NCI-H2227 (cell line): Measurements from ENCODE around the gene UACA.
"Not testable (repeated sequence)": the region's sequence is repeated elsewhere in the genome, so short reads cannot be mapped to it uniquely, and the experiment has no call there.

ENCODE experiments used
- DNase-seq: peaks from one replicate; lab custom pipeline; 2025; ENCODE audit not compliant: unreplicated experiment; lab: John Stamatoyannopoulos, UW

UACA gene, protein sequence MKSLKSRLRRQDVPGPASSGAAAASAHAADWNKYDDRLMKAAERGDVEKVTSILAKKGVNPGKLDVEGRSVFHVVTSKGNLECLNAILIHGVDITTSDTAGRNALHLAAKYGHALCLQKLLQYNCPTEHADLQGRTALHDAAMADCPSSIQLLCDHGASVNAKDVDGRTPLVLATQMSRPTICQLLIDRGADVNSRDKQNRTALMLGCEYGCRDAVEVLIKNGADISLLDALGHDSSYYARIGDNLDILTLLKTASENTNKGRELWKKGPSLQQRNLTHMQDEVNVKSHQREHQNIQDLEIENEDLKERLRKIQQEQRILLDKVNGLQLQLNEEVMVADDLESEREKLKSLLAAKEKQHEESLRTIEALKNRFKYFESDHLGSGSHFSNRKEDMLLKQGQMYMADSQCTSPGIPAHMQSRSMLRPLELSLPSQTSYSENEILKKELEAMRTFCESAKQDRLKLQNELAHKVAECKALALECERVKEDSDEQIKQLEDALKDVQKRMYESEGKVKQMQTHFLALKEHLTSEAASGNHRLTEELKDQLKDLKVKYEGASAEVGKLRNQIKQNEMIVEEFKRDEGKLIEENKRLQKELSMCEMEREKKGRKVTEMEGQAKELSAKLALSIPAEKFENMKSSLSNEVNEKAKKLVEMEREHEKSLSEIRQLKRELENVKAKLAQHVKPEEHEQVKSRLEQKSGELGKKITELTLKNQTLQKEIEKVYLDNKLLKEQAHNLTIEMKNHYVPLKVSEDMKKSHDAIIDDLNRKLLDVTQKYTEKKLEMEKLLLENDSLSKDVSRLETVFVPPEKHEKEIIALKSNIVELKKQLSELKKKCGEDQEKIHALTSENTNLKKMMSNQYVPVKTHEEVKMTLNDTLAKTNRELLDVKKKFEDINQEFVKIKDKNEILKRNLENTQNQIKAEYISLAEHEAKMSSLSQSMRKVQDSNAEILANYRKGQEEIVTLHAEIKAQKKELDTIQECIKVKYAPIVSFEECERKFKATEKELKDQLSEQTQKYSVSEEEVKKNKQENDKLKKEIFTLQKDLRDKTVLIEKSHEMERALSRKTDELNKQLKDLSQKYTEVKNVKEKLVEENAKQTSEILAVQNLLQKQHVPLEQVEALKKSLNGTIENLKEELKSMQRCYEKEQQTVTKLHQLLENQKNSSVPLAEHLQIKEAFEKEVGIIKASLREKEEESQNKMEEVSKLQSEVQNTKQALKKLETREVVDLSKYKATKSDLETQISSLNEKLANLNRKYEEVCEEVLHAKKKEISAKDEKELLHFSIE (N-terminal part only)

DNA sequence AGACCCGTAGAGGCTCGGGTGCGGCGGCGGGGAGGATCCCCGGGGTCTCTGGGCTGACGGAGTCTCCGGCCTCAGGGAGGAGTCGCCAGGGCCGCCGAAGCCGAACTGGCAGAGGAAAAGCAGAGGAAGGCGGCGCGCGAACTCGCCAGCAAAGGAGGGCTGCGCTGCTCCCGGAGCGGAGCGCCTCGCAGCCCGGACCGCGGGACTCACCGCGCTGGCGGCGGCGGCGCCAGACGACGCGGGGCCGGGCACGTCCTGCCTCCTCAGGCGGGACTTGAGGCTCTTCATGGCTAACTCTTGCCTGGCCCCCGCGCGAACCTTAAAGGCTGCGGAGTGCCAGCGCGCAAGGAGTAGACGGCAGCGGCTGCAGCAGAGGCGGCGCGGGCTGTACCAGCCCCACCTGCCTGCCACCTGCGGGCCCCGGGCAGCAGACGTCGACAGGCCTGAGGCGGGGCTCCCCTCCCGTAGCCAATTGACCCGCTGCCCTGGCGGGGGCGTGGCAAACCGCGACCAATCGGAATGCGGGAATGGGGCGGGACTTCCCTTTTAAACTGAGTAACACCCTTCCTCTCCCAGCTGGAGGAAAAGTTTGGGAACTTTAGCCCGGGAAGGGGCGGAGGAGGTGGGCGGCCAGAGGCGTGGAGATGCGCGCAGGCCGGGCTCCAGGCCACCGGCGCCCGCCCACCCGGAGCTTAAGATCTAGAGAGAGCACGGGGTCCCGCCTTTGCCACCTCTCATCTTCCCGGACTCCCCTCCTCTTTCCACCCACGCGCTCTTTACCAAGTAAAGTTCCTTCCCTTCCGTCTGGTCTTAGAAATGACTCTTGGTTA, at the start of gene UACA:
UACA (minus strand) TSS at position 439 of the 830 bp plus-strand sequence; CDS start at position 288, 151 bp downstream.
- DNase-seq, result peak; percentile 92

DNA sequence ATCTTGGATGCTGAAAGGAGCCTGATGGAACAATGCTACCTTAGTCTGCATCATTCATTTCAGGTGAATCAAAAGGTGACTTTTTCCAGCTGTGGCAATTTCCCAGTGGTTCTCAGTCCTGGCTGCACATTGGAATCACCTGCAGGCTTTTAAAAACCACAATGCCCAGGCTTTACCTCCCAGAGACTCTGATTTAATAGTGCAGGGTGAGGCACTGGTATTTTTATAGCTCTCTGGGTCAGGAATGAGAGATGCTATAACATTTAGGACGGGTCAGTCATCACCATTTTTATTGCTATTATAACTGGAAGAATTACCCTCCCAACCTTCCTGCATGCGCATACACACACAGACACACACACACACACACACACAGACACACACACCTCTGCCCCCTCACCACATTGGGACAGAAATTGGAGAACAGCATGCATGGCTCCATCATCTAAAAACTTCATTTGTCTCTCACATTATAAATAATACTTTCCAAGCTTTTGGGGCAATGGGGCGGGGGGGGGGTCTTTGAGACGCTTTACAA, 49.5 kb upstream of the UACA start:
- DNase-seq, result no peak

DNA sequence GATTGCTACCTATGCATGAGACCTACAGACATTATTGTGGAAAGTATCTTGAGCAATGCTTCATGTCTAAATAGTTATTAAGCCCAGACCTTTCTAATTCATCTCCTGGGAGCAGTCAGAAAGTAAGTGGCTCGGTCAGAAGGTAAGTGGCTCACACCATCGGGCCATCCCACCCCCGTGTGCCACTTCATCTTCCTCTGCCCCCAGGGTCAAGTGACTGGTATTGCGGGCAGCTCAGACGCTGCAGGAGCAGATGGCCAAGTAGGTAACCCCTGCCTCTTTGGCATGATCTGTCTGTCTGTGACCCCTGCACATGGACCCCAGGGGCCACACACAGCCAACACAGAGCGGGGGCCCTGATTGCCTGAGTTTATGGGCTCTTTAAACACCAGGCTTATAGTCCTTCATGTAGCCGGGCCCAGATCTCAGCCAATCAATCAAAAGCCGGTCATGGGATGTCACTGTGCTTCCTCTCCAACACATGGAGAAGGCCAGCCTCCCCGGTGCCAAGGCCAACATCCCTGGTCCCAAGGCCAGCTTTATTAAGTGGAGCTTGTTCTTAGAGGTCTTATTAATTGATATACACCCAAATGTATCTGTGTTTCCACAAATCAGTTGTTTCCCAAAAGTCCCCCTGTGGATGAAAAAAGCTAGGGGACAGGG, 47.7 kb upstream of the UACA start:
- DNase-seq, result no peak

DNA sequence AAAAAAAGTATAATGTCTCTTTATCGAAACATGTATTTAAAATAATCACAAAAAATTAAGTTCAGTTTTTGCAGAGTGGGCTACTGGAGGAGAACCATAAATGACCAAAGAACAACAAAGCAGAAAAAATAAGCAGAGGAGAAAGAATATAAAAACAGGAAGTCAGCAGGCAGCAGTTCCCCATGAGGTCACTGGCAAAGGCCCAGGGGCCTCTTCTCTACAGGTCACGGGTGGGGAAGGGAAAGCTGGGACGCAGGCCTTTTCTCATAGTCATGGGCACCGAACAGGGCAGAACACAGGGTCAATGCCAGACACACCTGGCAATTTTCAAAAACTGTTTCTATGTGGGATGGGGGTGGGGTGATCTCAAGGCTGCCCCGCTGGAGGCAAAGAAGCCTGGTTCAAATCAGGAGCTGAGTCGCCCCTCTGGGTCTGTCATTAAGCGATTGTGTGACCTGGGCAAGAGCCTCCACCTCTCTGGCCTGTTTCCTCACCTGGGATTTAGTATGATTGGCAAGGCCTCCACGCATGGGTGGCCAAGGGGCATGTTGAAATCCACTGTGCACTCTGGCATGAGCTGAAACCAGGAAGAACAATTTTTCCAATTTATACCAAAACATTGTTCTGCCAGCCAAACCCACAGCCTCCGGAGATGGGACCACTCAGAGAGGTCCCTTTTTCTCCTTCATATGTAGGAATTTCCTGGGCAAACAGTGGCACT, 43.8 kb upstream of the UACA start:
- DNase-seq, result no peak

DNA sequence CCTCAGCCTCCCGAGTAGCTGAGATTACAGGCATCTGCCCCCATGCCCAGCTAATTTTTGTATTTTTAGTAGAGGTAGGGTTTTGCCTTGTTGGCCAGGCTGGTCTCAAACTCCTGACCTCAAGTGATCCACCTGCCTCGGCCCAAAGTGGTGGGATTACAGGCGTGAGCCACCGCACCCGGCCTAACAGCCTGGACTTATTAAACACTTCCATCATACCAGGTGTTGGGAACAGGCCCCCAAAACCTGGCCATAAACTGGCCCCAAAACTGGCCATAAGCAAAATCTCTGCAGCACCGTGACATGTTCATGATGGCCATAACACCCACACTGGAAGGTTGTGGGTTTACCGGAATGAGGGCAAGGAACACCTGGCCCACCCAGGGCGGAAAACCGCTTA, 41.0 kb upstream of the UACA start:
- not testable (repeated sequence) for DNase-seq

DNA sequence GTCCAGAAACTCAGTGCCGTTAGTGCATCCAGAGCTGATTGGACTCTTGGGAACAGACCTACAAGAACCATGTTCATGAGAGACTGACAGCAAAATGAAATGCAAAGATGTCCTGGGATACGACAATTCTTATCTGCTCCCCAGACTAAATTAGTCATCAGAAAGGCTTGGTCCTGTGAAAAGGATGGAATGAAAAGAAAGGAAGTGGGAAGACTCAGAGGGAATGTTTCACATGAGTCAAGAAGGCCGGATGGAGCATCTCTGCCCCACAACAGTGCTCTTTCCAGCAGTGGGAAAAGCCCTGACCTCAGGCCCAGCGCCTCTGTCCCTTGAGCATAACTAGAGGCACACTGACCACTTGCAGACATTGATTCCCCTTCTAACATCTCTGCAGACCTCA, 39.3 kb upstream of the UACA start:
- no peak for DNase-seq

DNA sequence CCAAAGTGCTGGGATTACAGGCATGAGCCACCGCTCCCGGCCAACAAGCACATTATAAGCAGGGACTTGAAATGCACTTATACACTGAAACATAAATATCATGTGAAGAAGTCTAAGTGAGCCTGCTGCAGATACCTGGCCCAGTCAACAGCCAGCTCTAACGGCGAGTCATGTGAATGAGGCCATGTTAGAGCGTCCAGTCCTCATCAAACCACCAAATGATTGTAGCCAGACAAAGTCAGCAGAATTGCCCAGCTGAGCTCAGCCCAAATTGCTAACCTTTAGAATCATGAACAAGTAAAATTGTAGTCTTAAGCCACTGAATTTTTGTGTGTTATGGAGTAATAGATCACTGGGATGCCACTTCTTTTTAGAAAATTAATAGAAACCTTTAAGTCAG, 37.8 kb upstream of the UACA start:
- DNase-seq, result no peak

DNA sequence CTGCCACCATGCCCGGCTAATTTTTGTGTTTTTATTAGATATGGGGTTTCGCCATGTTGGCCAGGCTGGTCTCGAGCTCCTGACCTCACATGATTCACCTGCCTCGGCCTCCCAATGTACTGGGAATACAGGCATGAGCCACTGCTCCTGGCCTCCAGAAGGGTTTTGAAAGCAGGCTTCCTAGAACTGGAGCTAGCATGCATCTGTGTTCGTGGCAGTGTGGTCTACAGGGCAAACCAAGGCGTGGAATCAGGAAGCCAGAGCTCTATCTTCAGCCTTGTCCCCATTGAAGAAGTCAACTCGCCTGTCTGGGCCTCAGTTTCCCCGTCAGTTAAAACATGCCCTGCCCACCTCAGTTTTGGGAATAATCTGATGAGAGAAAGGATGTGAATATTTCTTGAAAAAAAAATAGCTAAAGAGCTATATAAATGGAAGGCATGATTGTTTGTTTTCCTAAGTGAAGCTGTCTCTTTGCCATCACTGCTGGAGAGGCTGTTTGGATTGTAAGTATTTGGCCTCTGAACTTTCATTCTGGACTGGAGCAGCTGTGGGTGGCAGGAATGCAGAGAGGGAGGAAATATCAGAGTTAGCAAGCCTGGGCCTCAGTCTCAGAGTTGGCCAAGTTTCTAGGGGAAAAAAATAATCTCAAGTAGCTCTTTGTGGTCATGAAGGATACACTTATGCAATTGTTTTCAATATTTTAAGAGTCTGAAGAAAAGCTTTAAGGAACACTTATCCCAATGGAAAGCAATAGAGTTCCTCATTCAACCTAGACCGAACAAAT, 36.5 kb upstream of the UACA start:
- no peak for DNase-seq

DNA sequence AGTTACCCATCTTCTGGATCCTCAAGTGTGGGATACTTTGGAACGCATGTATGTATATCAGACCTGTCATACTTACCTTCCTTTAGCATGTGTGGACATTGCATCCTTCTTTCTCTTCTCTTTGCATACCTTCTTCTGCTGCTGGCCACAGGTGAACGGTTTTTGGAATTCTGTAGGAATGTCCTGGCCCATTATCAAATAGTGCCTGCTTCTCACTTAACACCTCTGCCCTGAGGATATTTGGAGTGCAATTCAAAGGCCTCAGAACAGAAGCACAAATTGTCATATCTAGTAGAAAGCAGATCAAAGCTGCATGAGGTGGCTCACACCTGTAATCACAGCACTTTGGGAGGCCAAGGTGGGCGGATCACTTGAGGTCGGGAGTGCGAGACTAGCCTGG, 34.1 kb upstream of the UACA start:
- DNase-seq, result no peak

DNA sequence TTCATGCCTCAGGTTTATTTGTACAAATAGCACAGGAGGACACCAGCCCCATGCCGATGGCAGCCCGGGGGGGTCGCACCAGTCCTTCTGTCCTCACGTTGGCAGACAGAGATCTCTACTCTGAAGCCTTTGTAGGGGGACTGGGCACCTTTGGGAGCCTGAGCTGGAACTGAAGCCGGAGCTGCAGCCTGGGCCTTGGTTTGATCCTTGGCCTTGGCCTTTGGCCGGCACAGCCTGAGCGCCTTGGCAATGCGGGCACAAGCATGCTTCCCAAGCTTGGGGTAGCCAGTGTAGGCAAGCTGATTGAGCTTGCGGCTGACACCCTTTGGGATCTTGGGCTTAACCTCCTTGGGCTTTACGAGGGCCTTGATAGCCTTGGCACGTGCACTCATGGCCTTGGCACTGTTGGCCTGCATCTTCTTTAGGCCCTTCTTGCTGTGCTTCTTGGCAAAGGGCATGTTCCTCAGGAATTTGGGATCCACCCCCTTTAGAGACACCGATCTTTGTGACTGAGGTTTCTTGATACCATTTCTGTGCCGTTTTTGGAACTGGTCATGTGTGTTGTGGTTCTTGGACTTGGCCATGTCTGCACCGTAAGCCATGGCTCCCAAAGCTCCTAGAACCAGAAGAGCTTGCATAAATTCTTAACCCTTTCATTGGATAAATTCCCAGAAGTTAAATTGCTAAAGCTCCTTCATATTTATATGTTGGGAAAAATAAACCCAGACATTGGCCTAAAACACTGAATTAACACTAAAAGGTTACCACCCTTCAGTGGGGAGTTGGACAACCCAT, 33.4 kb upstream of the UACA start:
- no peak for DNase-seq

DNA sequence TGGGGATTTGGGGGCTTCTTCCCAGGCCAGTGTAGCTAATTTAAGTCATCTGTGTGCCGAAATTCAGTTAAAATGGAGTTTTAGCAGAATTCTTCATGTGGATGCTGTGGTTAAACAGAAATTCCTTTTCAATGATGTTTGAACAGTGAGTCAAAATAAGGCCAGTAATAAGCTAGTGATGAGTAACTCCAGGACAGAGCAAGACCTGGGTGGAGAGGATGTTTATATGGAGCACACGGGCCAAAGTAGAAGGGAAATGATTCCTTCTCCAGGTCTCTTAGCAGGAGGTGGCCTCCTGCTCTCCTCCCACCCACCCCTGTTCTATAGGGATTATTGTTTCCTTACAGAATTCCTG, 31.9 kb upstream of the UACA start:
- no peak for DNase-seq

DNA sequence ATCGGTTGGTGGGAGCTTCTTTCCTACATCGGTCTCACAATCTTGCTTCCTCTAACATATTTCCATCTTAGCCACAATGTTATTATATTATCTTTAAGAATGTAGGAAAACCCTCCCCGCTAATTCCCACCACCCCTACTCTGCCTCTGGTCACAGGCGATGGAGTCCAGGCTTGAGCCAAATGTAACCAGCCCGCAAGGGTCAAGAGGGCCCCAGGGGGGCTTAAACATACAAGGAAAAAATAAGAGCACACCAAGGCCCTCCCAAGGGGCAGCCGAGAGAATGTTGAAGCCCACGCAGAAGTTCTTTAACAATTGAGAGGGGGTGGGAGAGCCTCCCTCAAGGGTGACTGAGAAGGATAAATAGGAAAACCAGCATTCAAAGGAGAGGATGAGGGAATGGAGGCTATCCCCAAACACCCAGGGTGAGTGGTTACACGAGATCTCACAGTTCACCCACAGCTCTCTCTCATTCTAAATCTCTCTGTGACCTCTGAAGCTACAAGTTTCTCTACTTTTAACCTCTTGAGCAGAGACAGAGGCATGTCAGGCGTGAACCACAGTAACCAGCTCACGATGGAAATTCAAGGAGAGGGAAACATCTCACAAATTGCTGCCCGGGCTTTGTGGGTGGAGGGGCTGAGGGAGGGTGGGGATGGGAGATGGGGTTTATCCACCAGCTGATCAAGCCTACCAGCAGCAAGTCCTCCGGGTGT, 31.4 kb upstream of the UACA start:
- no peak for DNase-seq

DNA sequence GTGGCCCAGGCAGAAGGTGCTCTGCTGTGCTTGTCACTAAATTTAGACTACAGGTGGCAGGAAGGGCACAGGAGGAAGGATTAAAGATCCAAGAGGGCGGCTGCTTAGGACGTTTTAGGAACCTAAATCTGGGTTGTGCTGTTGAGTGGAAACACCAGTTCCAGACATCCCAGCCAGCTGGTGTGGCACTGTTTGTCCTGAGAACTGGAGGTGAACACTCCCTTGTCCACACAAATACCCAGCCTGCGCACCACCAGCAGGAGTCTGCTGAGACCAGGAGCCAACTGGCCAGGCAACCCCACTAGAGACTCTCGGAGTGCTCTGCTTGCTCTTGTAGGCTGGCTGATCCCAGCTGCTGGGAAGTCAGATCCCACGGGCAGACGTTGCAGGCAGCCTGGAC, 30.3 kb upstream of the UACA start:
- no peak for DNase-seq

DNA sequence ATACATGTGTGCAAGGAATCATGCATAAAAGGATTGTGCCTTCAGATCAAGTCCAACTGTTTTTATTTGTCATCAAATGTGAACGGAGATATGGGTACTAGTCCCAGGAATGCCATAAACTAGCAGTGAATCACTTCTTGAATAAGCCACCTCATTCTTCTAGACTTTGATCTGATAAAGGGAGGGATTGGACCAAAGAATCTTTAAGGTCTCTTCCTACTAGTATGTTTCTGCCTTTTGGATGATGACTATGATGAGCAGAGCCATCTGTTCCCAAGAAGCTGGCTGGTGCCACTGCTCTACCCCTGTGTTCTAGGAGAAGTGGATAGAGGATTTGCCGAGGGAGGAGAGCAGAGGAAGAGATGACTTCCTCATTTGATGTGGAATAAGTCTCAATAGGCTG, 28.8 kb upstream of the UACA start:
- no peak for DNase-seq

DNA sequence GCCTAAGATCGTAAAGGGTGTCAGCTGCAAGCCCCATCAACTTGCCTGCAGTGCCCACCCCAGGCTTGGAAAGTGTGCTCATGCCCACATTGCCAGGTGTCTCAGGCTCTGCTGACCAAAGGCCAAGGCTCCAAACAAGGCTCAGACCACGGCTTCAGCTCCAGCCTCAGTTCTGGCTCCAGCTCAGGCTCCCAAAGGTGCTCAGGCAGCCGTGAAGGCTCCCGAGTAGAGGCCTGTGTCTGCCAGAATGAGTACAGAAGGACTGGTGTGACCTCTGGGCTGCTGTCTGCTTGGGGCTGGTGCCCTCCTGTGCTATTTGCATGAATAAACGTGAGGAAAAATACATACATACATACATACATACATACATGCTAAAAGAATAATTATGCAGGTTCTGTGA, 27.9 kb upstream of the UACA start:
- DNase-seq, result no peak

DNA sequence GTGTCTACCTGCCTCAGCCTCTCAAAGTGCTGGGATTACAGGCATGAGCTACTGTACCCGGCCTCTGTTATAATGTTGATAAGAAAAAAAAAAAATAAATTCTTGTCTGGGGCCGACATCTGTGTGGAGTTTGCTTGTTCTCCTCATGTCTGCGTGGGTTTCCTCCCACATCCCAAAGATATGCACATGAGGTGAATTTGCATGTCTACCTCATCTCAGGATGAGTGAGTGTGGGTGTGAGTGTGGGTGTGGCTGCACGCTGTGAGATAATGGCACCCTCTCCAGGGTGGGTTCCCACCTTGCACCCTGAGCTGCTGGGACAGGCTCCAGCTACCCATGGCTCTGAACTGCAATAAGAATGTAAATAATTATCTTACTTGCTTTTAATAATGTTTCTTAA, 25.9 kb upstream of the UACA start:
- no peak for DNase-seq
